AG09309 (cell line): ENCODE results near the gene CD84.
A peak's percentile ranks its signal among the peaks of the same experiment; 100 is the strongest.

Source experiments
- DNase-seq: peaks from one replicate; pipeline ENCODE4 v3.0.0-alpha.2; 2010; ENCODE audit warnings: low read depth
- H3K4me3 ChIP-seq: 2 replicates; pipeline ENCODE4 v1.5.1; 2011; ENCODE audit warnings: mild to moderate bottlenecking, low read depth, low read length, moderate library complexity; ENCODE audit not compliant: control insufficient read depth
- CTCF ChIP-seq: IDR thresholded peaks from 2 replicates; pipeline ENCODE4 v1.5.1; 2011; ENCODE audit warnings: mild to moderate bottlenecking, low read depth, low read length, inconsistent platforms; ENCODE audit not compliant: insufficient read depth, control insufficient read depth; ENCODE audit errors: missing control alignments

CD84 gene

GRCh38 chr1:160610569-160611242, 31.4 kb upstream of the CD84 start:
- no peak for TF ChIP-seq CTCF
- no peak for DNase-seq
- no peak overlapping the region for H3K4me3 ChIP-seq

DNA sequence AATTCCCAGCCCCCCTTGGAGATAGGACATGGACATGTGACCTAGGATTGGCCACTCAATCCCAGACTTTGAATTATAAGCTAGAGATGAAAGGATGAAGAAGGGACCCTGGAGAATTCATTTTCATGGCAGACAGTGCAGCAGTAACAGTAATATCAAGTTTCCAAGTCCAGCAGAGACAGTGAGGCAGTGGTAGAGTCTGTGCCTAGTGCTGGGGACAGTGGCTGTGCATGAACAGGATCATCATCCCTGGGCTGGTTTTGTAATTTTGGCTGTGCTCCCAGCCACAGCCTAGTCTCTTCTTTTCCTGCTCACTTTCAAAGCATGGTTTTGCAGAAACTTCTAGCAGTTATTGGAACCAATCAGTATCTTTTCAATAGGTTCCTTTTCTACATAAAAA, 29.6 kb upstream of the CD84 start:
- TF ChIP-seq CTCF, result no peak
- DNase-seq, result no peak
- no peak overlapping the region for H3K4me3 ChIP-seq

DNA sequence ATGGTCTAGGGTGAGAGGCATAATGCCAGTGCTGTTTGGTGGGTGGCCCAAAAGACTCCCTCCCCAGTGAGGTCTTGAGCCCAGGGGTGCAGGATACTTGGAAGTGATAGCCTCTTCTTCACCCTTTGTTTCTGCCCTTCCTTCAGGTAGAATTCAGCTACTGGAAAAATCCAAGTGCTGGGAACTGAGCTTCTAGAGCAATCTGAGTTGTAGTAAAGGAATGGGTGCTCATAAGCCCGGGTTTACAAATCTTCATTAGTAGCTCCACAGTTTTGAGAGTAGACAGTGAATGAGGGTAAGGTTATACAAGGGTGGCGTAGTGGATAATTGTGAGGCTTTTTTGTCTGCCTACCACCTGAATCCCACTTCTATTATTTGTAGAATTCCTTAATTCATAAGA, 29.2 kb upstream of the CD84 start:
- H3K4me3 ChIP-seq, result no peak overlapping the region
- DNase-seq, result no peak
- no peak for TF ChIP-seq CTCF

DNA sequence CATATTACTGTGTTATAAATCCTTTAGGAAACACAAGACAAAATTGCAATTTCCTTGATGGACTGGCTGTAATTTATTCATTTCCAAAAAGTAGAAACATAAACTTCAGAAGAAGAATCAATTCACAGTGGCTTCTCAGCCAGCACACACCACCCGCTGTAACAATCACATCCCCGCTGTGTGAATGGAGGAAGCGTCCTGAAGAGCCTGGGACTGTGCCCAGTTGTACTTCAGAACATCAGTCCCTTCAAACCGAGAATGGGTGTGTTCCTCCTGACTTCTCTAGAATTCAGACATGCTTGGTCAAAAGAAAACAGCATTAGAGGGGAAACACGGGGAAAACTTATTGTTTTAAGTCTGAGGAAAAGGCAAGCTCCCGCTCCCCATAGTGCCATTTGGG, 28.8 kb upstream of the CD84 start:
- H3K4me3 ChIP-seq, result no peak overlapping the region
- TF ChIP-seq CTCF, result no peak
- DNase-seq, result no peak

DNA sequence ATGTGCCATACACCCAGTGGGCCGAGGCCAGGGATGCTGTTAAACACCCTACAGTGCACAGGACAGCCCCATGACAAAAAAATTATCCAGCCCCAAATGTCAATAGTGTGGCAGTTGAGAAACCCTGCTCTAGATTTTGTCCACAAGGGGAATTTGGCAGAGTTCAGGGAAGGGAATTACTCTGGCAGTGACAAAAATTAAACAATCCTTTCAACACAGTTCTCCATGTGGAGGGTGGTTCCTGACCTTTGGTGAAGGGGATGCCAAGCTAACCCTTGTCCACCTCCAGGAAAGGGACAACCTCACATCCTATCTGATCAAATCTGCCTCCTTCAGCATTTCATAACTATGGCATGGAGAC, 28.4 kb upstream of the CD84 start:
- TF ChIP-seq CTCF, result no peak
- no peak for DNase-seq
- H3K4me3 ChIP-seq, result no peak overlapping the region

- no peak overlapping the region for H3K4me3 ChIP-seq
- DNase-seq, result peak; percentile 55
- peak; percentile 68 for TF ChIP-seq CTCF
Observed at GRCh38 chr1:160607011-160607671, 27.8 kb upstream of the CD84 start.

- TF ChIP-seq CTCF, result no peak
- no peak overlapping the region for H3K4me3 ChIP-seq
- DNase-seq, result no peak
Observed at GRCh38 chr1:160606611-160607010, 27.3 kb upstream of the CD84 start.
